Left forelimb (tissue), 1 donor: ENCODE results near the gene PRKCE.

Source experiments
- DNase-seq: peaks from one replicate; pipeline ENCODE4 v3.0.0-alpha.2; 2018; ENCODE audit warnings: low spot score

Gene PRKCE

DNA sequence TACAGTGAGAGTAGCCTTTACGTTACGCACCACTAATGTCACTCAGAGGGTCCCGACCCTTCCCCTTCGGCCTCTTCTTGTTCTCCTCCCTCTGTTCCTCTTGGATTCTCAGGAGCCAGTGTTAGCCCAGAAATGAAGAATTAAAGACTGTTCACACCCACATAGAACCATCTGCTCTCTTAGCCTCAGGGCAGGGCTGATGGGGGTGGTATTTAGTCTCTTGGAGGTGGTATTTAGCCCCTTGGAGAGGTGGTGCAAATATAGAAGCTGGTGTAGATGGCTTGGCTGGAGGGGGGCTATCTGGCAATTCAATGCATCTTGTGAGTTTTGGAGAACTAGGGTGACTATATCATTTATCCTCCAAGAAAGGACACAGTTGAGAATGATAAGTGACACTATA is 286.5 kb downstream of the PRKCE start:
- no peak for DNase-seq

DNA sequence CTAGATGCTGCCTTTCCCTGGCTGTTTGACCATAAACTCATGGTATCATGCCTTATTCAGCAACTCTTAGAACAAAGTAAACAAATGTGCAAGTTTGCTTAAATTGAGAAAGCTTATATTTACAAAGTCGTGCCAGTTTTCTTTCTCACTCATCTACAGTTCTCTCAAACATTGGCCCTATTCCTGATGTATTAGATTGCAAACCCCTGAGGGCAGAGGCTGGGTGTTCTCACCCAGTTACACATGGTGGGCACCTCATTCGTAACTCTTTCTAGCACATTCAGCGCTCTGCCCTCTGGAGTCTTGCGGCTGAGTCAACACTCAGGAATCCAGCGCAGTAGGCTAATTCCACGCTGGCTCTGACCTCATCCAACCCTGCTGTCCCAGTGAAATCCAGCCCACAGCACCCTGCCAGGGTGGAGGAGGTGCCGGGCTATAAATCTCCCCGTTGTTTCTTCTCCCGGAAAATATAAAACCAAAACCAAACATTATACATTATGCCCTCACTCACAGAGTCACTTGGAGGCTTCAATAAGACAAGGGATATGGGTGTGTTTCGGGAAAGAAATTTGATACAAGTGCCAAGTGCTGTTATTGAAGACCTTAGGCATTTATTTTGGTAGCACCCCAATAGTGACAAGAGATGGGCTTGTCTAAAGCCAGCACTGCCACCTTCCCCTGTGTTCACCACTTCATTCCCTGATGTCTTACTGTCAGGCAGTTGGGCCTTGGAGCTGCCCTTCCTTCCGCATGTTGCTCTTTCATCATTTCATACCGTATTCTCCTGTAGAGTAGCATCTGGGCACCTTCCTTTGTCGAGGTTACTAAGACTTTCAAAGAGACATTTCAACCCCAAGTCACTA is 287.4 kb downstream of the PRKCE start:
- no peak for DNase-seq

DNA sequence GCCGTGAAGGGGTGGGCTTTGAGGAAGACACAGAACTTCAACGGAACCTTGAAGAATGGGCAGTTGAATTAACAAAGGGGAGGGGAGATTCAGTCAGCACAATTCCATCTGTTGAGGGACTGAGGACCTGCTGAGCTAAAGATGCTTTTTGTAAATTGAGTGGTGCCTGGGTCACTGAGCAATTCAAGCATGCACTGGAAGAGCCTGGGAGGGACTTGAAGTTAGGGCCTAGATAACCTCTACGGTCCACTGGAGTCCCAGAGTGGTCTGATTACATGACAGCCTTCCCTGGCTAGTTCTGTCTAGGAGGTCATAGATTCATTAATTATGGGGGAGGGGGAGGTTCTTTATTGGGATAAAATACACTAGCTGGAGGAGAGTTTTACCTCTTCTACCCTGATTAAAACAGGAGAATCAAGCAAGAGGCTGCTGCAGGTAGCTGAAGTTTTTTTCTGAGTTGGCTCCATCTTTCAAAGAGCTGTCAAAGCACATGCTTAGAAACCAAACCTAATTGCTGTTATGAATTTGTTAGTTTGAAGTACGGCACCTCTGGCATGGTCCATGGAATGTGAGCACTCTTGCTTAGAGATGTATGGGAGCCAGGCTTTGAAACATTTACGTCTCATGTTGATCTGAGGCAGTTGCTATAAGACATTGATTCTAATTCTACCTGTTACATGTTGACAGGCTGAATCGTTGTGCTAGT is 290.2 kb downstream of the PRKCE start:
- no peak for DNase-seq

DNA sequence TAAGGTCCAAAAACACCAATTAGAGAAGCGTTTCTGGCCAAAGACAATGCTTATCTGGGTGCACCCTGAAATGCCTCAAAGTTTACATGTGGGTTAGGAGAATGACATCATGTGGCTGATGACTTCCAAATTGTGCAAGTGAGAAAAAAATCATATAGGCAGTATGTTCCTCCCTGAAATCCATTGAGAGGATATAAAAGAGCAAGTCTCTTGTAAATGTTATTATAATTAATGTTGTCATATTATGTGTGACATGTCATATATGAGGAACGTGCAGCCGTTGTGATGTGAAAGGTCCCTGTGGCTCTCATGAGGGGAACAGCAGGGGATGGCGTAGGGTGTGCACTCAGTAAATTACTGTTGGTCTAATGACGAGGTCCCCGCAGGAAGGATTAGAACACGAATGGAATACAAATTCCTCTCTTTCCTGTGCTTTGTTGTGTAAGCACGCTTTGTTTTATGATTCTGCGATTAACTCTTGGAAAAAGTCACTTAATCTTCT is 290.8 kb downstream of the PRKCE start:
- DNase-seq = no peak

DNA sequence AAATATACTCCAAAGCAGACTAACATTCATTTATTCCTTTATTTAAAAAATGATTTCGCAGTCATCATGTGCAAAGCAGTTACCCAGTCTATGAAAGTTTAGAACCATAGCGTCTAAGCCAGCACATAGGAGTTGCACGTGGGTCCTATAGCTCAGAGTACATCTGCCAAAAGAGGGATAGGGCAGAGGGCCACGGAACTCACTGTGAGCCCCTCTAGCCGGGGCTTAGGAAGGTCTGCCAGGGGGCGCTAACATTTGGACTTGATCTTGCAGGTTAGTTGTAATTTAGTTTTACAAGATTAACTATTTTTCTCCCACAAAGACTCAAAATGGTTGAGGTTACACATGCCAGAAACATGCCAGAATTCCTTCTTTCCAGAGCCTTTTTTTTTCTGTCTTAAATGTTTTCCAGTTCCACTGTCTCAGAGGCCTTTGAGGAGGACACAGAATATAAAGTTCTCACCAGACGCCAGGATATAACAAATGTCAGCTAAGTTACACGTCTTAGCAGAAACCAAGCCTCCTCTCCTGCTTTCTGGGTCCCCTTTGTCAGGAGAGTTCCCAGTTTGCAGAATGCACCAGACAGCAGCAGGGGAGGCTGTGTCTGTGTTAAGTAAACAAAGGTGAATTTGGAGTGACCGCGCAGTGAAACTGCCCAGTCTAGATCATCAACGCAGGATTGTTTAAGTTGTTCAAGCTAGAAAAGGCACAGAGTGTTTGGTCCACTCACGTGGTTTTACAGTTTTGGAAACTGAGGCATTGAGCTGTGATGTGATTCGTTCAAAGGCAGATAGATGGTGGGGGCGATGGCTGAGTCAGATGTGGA is 292.0 kb downstream of the PRKCE start:
- DNase-seq = no peak

DNA sequence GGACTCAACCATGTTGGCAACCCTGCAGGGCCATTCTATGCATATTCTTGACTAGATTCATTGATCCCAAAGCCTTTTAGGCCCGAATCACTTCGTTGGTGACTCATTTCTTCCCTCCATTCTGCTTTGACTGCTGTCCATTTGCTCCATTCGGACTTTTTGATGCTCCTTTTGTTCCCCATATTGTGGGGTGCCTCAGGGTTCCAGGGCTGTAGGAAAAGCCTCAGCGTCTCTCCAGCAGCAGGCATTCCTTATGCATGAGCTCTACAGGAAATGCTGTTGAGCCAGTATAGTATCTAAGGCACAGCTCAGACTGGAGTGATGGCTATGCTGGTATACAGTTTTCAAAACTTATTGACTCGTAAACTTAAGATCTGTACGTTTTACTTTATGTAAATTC is 292.6 kb downstream of the PRKCE start:
- no peak for DNase-seq

DNA sequence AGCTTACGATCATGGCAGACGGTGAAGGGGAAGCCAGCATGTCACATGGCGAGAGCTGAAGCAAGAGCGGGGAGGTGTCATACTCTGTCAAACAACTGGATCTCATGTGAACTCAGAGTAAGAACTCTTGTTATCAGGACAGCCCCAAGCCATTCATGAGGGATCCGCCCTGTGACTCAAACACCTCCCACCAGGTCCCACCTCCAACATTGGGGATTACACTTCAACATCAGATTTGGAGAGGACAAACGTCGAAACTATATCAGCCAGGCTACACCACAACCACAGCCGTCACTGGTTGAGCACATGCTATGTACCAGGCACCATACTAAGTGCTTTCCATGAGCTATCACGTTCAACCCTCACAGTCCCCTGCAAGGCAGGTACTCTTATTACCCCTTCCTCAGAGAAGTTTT is 293.8 kb downstream of the PRKCE start:
- no peak for DNase-seq

DNA sequence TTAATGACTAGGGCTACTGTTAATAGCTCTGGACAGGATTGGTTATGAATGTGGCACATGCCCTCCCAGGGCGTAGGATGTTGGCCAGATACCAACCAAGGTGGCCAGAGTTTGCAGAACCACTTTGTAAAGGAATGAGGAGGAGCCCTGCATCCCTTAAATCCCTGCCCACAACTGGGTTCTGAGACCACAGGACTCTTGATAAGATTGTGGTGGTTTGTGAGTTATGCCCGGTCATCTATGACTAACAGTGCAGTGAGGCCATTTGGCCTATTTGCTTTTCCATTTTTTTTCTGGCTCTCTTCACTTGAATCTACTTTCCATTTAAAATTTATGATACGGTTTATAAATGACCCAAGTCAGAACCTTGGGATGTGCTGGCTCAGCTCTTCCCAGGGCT is 294.5 kb downstream of the PRKCE start:
- DNase-seq = no peak

DNA sequence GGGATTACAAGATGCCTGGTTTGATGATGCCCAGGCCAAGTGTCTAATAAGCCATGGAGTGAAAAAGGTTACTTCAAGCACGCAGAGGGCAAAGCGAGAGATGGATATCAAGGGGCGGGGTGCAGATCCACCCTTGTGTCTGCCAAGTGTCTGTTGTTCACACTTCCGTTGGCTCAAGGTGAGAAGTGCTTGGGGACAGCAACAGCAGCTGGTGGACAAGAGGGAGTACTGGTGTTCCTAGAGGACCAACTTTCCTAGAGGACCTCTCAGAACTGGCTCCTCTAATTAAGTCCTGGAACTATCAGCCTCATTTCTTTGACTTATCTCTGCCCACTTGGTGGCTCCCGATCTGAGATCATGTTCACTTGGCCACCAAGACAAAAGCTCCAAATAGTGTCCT is 299.1 kb downstream of the PRKCE start:
- no peak for DNase-seq

DNA sequence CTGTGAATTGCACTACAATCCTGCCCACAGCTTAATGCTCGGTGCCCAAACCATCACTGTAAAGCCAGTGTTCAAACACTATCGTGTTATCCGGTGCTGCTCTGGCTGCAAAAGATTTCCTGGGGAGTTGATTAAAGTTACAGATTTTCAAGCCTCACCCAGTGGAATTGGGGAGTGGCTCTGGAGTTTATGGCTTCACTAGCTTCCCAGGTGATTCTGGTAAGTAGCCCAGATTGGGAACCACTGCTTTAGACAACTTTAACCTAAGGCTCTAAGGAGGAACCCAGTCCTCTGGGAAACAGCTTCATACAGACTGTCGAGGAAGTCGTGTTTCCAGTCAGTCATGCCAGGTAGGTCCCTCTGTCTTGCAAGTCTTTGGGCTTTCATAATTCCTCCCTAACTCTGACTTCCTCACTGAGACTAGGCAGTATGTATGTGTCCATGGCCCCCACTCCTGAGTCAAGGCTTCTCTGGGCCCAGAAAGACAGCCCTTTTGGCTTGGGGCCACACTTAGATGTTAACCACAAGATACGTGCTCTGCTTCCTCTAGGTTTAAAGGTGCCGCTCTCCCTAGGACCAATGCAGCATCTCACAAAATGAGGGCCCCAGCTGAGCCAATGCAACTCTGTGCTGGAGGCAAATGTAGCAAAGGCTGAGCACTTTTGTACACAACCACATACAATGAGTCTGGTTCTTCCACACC is 299.7 kb downstream of the PRKCE start:
- DNase-seq = no peak

DNA sequence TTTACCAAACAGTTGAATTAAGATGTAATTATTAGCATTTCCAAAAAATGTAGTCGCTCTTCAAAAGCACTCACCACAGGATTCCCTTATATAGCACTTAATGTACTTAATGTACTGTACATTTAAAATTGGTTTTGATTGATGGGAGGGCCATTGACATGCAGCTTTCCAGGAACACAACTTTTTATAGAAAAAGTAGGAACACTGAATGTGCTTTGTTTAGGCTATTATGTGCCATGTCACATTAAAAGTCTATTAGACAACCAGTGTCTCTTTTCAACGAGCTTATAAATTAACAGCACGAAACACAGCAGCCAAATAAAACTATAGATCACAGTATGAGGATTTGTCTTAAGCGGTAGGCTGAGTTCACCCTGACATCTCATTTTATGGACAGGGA is 301.1 kb downstream of the PRKCE start:
- no peak for DNase-seq

DNA sequence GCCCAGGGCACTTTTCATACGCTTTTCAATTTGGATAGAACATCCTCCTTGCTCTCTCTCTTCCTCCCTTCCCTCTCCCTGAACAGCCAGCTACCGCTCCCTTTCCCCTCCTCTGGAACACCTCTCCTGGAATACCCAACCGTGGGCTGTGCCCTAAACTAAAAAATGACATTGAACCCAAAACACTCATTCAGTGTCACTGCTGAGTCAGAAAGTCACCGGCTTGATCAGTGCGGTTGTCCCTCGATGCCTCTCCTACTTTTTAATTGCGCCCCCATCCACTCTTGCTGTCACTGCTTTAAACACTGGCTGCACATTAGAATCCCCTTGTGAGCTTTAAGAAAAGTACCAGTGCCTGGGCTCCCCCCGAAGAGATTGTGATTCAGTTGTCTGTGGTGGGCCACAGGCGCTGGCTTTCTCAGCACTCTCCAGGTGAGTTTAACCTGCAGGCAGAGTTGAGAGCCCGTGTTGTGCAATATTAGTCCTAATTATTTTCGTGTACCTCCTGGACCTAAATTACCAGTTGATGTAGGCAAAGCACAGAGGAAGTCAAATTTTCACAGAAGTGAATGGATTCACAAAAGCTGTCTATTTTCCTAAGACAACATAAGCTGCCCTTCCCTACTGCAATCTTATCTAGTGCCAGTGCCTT is 302.0 kb downstream of the PRKCE start:
- DNase-seq = no peak

DNA sequence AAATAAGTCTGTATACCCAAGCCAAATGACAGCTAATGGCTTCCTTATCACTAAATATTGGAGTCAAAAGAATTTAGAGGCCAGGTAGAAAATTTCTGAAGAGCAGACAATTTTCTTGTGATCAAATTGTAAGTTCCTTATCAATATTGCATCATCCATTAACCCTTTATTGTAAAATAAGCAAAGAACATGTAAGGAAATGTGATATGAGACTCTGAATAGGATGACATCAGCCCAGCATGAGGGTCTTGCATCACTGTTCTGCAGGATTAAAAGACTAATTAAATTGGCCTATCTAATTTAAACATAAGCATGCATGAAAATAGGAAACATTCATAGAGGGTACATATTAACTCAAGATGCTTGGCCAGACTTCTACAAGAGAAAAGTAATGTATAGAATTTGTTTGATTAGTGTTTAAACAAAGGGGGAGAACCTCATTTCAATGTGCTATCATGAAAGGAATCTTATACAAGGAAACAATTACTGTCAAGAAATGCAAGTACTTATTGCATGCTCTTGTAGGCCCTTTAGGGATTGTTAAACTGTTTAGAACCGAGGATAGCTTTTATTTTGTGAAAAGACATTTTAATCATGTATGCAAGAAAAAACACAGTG is 302.9 kb downstream of the PRKCE start:
- DNase-seq = no peak

DNA sequence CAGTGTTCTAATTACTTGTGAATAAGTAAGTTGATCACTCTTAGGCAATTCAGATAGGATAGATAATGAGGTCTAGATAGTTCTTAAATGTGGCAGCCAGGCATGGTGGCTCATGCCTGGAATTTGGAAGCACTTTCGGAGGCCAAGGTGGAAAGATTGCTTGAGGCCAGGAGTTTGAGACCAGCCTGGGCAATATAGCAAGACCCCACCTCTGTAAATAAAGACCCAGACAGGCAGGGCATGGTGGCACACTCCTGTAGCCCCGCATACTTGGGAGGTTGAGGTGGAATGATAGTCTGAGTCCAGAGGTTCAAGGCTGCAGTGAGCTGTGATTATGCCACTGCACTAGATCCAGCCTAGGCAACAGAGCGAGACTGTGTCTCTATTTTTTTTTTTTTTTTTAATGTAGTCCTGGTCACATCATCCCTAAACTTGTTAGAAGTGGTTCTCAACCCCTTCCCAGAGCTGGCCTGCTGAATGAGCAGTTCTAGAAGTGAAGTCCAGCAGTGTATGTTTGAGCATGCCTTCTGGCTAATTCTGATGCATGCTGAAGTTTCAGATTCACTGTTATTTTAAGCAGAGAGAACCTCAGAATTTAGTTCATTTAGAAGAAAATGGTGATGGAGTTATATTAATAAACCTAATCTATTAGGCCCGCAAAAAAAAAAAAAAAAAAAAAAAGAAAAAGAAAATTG is 306.2 kb downstream of the PRKCE start:
- DNase-seq = no peak

DNA sequence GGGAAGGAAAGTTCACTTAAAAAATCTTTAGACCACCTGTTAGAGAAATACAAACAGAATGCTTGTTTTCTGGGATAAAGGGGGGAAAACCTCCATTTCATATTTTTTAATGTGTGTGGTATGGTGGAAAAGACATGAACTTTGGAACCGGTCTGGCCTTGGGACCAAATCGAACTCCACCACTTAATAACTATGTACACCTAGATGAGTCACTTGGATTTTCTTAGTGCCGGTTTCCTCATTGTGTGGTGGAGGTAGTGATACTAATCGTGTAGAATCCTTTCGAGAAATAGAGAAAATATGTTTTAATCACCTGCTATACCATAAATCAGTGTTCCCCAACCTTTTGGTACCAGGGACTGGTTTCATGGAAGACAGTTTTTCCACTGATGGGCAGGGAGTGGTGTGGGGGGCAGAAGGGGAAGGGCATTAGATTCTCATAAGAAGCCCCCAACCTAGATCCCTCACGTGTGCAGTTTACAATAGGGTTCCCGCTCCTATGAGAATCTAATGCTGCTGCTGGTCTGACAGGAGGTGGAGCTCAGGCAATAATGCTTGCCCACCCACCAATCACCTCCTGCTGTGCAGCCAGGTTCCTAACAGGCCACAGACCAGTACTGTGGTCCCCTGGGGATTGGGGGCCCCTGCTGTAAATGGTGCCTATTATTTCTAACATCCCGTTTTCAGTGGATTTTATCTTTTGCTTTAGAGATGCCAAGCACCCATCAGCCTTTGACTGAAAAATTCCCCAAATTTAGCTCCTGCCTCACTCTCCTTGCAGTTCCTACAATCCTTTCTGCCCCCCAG is 308.8 kb downstream of the PRKCE start:
- DNase-seq = no peak

DNA sequence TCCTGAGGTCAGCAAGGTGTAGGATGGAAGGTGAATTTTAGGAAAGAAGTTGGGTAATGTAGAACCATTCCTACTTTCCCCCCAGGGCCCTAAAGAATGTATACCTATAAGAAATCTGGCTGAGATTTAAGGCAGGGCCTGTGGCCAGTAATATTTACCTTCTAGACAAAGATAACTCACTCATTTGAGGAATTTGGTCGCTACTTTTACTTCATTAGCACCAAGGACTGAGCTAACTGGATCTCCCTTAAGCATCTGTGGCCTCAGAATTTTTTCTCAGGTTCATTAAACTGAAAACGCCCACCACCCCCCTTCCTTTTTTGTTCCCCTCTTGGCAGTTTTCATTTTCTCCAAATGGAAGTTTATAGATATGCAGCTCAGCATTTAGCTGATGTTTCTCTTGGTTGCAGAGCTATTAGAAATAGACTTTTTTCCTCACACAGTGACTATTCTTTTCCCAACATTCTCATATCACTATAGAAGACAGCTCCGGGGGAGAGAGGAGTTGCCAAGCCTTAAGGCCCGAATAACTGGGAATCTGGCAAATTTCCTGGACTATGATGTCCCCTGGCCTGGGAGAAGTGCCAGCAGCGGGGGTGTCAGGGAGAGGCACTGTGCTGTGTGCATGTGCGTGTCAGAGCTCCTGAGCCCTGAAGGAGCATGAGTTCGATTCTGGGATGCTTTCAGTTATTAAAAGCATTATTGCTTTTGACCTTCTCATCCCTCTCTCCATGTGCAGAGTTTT is 310.9 kb downstream of the PRKCE start:
- DNase-seq = peak; percentile 82

DNA sequence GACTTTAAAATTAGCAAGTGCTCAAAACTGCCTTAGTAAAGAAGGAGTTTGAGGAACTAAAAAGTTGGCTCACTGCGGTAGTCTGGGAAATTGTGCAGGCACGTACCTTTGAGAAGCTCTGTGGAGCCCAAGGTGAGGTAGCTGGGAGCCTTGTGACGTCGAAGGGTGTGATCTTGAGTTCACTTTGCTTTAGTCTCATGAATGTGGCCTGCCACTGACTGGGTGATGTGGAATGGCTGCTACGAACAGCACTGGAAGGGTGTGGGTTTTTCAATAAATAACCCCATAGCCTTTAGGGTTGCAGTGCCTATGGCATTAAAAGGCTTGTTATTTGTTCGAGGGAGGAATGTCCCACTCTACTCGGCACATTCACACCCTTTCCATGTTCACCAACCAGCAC is 312.3 kb downstream of the PRKCE start:
- no peak for DNase-seq

DNA sequence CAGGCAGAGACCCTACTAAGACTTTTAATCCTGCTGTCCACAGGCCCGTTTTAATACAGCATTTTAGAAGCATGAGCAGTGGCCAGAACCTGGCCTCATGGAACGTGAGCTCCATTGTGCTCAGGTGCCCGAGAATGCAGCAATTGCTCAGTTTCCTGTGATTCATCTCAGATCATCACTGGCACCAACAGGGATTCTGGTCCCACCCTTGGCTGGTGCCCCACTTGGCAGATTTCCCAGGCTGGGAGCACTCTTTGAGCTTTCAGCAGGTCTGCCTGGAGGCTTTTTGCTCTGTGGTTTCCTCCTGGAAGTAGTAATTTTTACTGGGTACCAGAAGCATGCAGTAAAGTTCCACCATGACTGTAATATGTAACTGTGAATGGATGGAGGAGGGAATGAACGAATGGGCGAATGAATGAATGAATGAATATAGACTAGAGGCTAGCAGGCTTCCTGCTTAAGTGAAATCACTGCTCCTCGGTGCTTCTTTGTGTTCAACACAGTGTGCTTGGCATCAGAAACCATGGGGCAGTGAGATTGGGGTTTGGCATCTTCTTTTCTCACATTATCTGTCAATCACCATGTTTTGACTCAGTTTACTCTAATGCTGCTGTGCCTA is 312.9 kb downstream of the PRKCE start:
- no peak for DNase-seq
